ENCODE data around the gene POP4. TPM values are rescaled to one million over a fixed set of nuclear protein-coding genes. Genes with fewer than 3 reads are reported as not detected.

Gene POP4
- total RNA-seq, 1 donor from 2014 or later: 63.9 TPM

DNA sequence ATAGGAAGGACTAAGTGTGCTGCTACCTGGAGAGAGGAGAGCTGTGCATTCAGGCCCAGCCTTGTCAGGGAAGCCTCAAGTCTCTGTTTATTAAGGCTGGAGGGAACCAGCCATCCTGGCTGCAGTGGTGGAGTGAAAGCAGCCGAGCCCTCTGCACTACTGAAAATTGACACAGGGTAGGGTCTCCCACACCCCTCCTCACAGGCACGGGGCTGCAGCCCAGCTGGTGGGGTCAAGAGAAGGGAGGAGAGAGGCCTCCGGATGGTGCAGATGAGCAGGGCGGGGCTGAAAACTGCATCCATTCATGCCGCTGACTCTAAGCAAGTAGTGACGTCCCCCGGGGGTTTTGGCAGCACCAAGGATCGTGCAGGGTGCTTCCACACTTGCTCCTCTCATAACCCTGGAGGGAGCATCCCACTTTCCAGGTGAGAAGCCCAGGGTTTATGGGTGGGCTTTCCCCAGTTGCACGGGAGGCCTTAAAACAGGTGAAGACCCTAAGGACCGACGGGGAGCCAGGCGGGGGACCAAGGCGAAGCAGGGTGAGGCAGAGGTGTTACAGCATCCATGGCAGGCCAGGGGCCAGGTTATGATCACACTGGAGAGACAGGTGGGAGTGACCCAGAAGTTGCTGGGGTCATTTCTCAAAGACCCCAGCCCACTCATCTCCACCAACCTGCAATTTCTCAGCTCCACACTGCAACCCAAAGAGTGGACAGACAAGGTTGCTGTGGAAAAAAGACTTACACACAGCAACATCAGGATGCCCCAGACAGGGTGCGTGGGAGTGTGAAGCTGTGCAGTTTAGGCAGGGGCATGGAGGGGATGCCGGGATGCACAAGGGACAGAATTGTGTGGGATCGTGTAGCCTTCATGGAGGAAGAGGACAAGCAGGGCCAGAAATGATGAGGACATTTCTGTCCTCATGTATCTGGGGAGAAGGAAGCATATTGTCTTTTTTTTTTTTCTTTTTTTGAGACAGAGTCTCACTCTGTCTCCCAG, 43.5 kb upstream of the POP4 start:
- H3K27me3 Mint-ChIP-seq (ENCODE audit: low read depth): peaks cover 45% of the 10 kb centered on the region
- no peak for DNase-seq (ENCODE audit: low read depth, low spot score)
- no peaks in the 10 kb centered on the region for H3K36me3 Mint-ChIP-seq (ENCODE audit: low read depth)
- no peaks in the 10 kb centered on the region for H3K4me1 Mint-ChIP-seq
- TF ChIP-seq, protein P1, sequence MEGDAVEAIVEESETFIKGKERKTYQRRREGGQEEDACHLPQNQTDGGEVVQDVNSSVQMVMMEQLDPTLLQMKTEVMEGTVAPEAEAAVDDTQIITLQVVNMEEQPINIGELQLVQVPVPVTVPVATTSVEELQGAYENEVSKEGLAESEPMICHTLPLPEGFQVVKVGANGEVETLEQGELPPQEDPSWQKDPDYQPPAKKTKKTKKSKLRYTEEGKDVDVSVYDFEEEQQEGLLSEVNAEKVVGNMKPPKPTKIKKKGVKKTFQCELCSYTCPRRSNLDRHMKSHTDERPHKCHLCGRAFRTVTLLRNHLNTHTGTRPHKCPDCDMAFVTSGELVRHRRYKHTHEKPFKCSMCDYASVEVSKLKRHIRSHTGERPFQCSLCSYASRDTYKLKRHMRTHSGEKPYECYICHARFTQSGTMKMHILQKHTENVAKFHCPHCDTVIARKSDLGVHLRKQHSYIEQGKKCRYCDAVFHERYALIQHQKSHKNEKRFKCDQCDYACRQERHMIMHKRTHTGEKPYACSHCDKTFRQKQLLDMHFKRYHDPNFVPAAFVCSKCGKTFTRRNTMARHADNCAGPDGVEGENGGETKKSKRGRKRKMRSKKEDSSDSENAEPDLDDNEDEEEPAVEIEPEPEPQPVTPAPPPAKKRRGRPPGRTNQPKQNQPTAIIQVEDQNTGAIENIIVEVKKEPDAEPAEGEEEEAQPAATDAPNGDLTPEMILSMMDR (conservative IDR thresholded peaks at IDR 0.05): no peak
- no peak overlapping the region for H3K27ac Mint-ChIP-seq (ENCODE audit: unreplicated experiment)
- no peak overlapping the region for H3K4me3 Mint-ChIP-seq
- H3K9me3 Mint-ChIP-seq: peaks cover 9% of the 10 kb centered on the region

DNA sequence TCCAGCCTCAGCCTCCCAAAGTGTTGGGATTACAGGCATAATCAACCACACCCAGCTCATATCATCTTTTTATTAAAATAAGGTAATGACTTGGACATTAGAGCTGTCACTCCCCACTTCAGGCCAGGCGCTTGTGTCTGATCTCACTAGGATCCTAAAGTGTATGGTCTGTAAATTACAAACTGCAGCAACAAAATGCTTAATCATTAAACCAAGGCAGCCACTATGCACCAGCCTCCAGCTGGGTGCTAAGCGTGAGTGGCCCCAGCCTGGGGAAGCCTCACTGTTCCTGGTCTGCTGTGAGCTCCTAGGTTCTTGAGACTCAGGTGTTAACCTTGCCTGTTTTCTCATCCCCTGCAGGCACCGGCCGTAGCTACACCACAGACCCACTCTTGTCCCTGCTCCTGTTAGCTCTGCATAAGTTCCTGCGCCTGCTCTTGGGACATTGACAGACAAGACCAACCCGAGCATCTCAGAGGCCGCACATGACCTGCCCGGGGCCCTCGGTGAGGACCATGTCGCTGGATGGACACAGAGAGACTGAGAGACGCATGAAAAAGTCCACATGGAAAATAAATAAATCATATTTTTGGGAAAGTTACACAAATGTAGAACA, 42.5 kb upstream of the POP4 start:
- H3K4me1 Mint-ChIP-seq: no peaks in the 10 kb centered on the region
- H3K4me3 Mint-ChIP-seq: no peak overlapping the region
- H3K27me3 Mint-ChIP-seq (ENCODE audit: low read depth): peaks cover 47% of the 10 kb centered on the region
- peaks cover 4% of the 10 kb centered on the region for H3K9me3 Mint-ChIP-seq
- DNase-seq (ENCODE audit: low read depth, low spot score): no peak
- H3K36me3 Mint-ChIP-seq (ENCODE audit: low read depth): no peaks in the 10 kb centered on the region
- no peak overlapping the region for H3K27ac Mint-ChIP-seq (ENCODE audit: unreplicated experiment)
- TF ChIP-seq, protein P1 (conservative IDR thresholded peaks at IDR 0.05): no peak

DNA sequence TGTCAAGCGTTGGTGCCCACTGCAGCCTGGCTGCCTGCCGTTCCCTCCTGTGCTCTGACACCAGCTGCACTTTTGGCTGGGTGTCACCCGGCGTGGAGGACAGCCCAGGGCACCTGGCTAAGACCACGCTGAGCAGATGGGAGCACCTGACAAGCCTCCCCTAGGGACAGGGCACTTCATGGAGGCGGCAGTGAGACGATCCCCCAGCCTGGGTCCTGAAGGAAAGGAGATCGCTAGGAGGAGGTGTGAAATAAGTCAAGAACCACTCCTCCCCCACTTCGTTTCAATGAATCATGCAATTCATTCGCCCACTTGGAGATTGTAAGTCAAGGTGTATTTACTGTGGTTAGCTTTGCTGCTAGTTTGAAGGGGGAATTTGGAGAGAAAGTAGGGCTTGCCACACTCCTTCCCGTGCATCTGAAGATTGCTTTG, 41.5 kb upstream of the POP4 start:
- Mint-ChIP-seq H3K27me3 (ENCODE audit: low read depth) (peaks cover 51% of the 10 kb centered on the region), H3K27ac (ENCODE audit: unreplicated experiment) (no peak overlapping the region), H3K9me3 (no peaks in the 10 kb centered on the region), H3K4me3 (no peak overlapping the region), H3K36me3 (ENCODE audit: low read depth) (no peaks in the 10 kb centered on the region), H3K4me1 (no peaks in the 10 kb centered on the region)
- TF ChIP-seq, protein P1 (conservative IDR thresholded peaks at IDR 0.05): no peak
- DNase-seq (ENCODE audit: low read depth, low spot score): no peak

DNA sequence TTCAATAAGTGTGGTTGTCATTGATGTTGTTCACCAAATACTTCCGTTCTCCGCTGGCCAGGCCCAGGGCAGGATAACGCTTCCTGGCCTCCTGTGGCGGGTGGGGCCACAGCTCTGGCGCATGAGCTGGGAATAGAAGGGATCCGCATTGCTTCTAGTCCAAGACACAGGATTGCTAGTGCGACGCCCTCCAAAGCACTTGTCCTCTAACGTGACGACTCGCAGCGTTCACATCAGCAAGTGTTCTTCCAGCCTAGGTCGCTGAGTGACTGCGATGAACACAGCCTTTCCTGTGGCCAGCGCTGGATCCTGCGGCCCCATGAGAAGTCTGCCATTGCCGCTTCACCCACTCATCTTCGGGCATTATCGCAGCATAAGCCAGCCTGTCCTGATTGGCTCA, 40.9 kb upstream of the POP4 start:
- peaks cover 54% of the 10 kb centered on the region for H3K27me3 Mint-ChIP-seq (ENCODE audit: low read depth)
- no peaks in the 10 kb centered on the region for H3K9me3 Mint-ChIP-seq
- no peaks in the 10 kb centered on the region for H3K4me1 Mint-ChIP-seq
- H3K27ac Mint-ChIP-seq (ENCODE audit: unreplicated experiment): no peak overlapping the region
- no peaks in the 10 kb centered on the region for H3K36me3 Mint-ChIP-seq (ENCODE audit: low read depth)
- TF ChIP-seq, protein P1 (conservative IDR thresholded peaks at IDR 0.05): no peak
- no peak overlapping the region for H3K4me3 Mint-ChIP-seq
- no peak for DNase-seq (ENCODE audit: low read depth, low spot score)

DNA sequence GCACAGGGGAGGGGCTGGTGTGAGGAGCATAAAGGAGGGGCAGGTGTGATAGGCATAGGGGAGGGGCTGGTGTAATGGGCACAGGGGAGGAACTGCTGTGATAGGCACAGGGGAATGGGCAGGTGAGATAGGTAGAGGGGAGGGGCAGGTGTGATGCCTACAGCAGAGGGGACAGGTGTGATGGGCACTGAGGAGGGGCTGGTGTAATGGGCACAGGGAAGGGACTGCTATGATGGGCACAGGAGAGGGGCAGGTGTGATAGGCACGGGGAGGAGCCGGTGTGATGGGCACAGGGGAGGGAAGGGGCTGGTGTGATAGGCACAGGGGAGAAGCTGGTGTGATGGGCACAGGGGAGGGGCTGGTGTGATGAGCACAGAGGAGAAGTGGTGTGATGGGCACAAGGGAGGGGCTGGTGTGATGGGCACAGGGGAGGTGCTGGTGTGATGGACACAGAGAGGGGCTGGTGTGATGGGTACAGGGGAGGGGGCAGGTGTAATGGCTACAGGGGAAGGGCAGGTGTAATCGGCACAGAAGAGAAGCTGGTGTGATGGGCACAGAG, 39.5 kb upstream of the POP4 start:
- no peak overlapping the region for H3K4me3 Mint-ChIP-seq
- H3K36me3 Mint-ChIP-seq (ENCODE audit: low read depth): no peaks in the 10 kb centered on the region
- H3K4me1 Mint-ChIP-seq: no peaks in the 10 kb centered on the region
- no peak overlapping the region for H3K27ac Mint-ChIP-seq (ENCODE audit: unreplicated experiment)
- H3K27me3 Mint-ChIP-seq (ENCODE audit: low read depth): peaks cover 67% of the 10 kb centered on the region
- DNase-seq (ENCODE audit: low read depth, low spot score): no peak
- TF ChIP-seq, protein P1 (conservative IDR thresholded peaks at IDR 0.05): no peak
- H3K9me3 Mint-ChIP-seq: no peaks in the 10 kb centered on the region
